GM18519 (cell line): ENCODE data around the gene KCNIP3.

Experiments
- ATAC-seq: cut with Tn5 transposase; IDR thresholded peaks from one replicate; pipeline ENCODE4 v1.9.1; 2021; ENCODE audit warnings: mild to moderate bottlenecking, moderate library complexity; ENCODE audit not compliant: unreplicated experiment, low FRiP score

KCNIP3 gene

GRCh38 chr2:95380731-95381130 lies 83.6 kb downstream of the KCNIP3 start:
- no peak for ATAC-seq

GRCh38 chr2:95381212-95382191 lies 84.4 kb downstream of the KCNIP3 start:
- ATAC-seq, result no peak

- ATAC-seq, result no peak
Measured at GRCh38 chr2:95382192-95382591, 85.0 kb downstream of the KCNIP3 start.

GRCh38 chr2:95382686-95383634 lies 85.8 kb downstream of the KCNIP3 start:
- no peak for ATAC-seq

GRCh38 chr2:95383635-95384027 lies 86.5 kb downstream of the KCNIP3 start:
- no peak for ATAC-seq

GRCh38 chr2:95384854-95385569 lies 87.9 kb downstream of the KCNIP3 start:
- no peak for ATAC-seq

- no peak for ATAC-seq
Measured at GRCh38 chr2:95385570-95385984, 88.4 kb downstream of the KCNIP3 start.

GRCh38 chr2:95386031-95386430 lies 88.9 kb downstream of the KCNIP3 start:
- no peak for ATAC-seq

- no peak for ATAC-seq
Measured at GRCh38 chr2:95387358-95387757, 90.2 kb downstream of the KCNIP3 start.

- no peak for ATAC-seq
Measured at GRCh38 chr2:95388091-95388692, 91.0 kb downstream of the KCNIP3 start.

- ATAC-seq, result no peak
Measured at GRCh38 chr2:95388856-95389244, 91.7 kb downstream of the KCNIP3 start.

- no peak for ATAC-seq
Measured at GRCh38 chr2:95389245-95390119, 92.3 kb downstream of the KCNIP3 start.

GRCh38 chr2:95390272-95390880 lies 93.2 kb downstream of the KCNIP3 start:
- no peak for ATAC-seq

- ATAC-seq, result no peak
Measured at GRCh38 chr2:95390881-95391321, 93.8 kb downstream of the KCNIP3 start.

- no peak for ATAC-seq
Measured at GRCh38 chr2:95391641-95392310, 94.6 kb downstream of the KCNIP3 start.

- ATAC-seq, result no peak
Measured at GRCh38 chr2:95392320-95392719, 95.2 kb downstream of the KCNIP3 start.

GRCh38 chr2:95392730-95393455 lies 95.7 kb downstream of the KCNIP3 start:
- no peak for ATAC-seq
